BJ (cell line): Measurements from ENCODE around the gene DNMT3A. TPM values are rescaled to one million over a fixed set of nuclear protein-coding genes. Genes with fewer than 3 reads are reported as not detected.

Experiments
- CTCF ChIA-PET: fragments of 350-600 bp; formaldehyde crosslinking; extraction: SDS; loops from one replicate; lab custom pipeline; 2021; ENCODE audit warnings: antibody characterized with exemption, inconsistent platforms; lab: Yijun Ruan, JAX
- POLR2A ChIA-PET: fragments of 300-600 bp; sonication (Branson Sonifier 250); formaldehyde crosslinking; extraction: SDS; loops from one replicate; lab custom pipeline; 2021; ENCODE audit warnings: antibody characterized with exemption; lab: Charles Lee
- DNase-seq: peaks from one replicate; pipeline ENCODE4 v3.0.0-alpha.2; 2011; ENCODE audit warnings: low read depth
- H3K27me3 ChIP-seq: 2 replicates; pipeline ENCODE4 v1.6.0; 2011; ENCODE audit warnings: low read length; ENCODE audit not compliant: control insufficient read depth, insufficient read depth
- H3K36me3 ChIP-seq: 2 replicates; pipeline ENCODE4 v1.5.1; 2011; ENCODE audit warnings: low read length; ENCODE audit not compliant: control insufficient read depth, insufficient read depth
- H3K4me3 ChIP-seq: 2 replicates; pipeline ENCODE4 v1.5.1; 2011; ENCODE audit warnings: low read depth, mild to moderate bottlenecking, control low read depth, low read length
- polyA plus RNA-seq: library from polyadenylated mRNA; depleted of rRNA; stranded (reverse); fragments of >200 nt; gene quantifications from 2 replicates; pipeline ENCODE4 v1.2.3, GENCODE V29; 2011
- TF ChIP-seq, protein P1 (sequence below): IDR thresholded peaks from 2 replicates; pipeline ENCODE4 v1.5.1; 2011; ENCODE audit warnings: low read depth, mild to moderate bottlenecking, control low read depth, inconsistent platforms, low read length, moderate library complexity; ENCODE audit not compliant: insufficient read depth

DNMT3A gene
- polyA plus RNA-seq, 1 experiment: 3.0 TPM

DNA sequence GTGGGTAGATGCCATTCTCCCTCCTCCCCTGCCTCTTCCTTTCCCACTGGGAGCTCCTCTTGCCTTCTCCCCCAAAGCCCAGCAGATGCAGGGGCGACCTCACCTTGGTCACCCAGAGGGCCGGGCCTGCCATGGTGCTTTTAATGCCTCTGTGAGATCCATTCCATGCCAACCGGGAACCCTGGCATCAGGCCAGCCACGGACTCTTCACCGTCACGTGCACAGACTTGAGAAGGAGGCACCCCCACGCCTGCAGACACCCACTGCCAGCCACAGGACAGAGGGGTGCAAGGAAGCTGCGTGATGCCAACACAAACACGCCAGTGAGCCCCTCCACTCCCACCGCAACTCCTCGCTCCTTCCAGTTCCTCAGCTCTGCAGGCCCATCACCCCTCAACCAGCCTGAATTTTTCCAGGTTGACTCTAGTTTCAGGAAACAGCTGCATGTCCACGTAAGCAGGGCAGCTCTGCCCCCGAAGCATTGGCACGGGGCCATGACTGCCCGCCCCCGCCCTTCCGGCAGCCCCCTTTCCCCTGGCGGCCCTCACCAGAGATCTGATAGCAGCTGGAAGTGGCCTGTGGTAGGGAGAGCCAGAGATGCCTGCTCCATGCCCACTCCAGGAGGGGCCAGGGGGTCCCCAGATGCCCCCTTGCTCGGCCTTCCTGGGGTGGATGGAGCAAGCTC is 50.8 kb downstream of the DNMT3A start:
- TF ChIP-seq, protein P1, sequence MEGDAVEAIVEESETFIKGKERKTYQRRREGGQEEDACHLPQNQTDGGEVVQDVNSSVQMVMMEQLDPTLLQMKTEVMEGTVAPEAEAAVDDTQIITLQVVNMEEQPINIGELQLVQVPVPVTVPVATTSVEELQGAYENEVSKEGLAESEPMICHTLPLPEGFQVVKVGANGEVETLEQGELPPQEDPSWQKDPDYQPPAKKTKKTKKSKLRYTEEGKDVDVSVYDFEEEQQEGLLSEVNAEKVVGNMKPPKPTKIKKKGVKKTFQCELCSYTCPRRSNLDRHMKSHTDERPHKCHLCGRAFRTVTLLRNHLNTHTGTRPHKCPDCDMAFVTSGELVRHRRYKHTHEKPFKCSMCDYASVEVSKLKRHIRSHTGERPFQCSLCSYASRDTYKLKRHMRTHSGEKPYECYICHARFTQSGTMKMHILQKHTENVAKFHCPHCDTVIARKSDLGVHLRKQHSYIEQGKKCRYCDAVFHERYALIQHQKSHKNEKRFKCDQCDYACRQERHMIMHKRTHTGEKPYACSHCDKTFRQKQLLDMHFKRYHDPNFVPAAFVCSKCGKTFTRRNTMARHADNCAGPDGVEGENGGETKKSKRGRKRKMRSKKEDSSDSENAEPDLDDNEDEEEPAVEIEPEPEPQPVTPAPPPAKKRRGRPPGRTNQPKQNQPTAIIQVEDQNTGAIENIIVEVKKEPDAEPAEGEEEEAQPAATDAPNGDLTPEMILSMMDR: no peak
- Histone ChIP-seq H3K27me3 (no peaks in the 10 kb centered on the region), H3K36me3 (no peaks in the 10 kb centered on the region), H3K4me3 (no peak overlapping the region)
- DNase-seq: no peak
- ChIA-PET POLR2A (no interaction called here), CTCF (interaction anchor here (2.4 kb wide), 1 partner anchor 13 kb away, joined by 8 read pairs; no protein-coding TSS in a partner anchor)

DNA sequence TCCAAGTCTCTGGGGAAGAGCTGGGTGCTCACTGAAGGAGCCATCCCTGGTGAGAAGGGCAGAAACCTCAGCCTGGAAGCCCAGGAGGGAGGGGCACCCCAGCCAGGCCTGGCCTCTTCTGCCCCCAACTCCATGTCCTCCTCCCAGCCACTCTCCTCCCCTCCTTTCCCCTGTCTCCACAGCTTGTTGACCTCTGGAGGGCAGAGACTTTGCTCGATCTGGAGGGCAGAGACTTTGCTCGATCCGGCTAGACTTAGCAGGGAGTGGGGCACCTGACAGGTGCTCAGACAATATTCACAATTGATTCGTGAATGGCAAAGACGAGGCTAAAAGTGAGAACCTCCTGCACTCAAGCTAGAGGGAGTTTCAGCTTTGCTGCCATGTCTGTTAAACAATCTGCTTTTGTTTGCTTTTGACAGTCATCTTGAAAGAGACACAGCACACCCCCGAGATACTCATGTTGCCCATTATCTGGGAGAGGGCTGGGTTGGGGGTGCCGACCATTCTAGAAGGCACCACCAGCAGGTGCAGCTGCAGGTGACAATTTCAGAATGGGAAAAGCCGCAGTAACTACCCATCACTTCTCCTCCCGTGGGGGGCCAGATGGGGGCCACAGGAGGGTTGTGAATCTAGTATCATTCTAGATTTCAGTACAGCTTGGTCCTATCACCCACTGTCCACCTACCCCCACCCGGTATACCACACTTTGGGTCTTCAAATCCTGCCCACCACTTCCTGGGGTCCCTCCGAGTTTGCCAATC is 54.8 kb downstream of the DNMT3A start:
- H3K27me3 ChIP-seq: no peaks in the 10 kb centered on the region
- ChIA-PET CTCF (interaction anchor here (1.7 to 1.8 kb wide), 2 partner anchors 9 to 15 kb away, joined by 4 to 6 read pairs; no protein-coding TSS in a partner anchor), POLR2A (no interaction called here)
- no peak overlapping the region for H3K4me3 ChIP-seq
- no peak for DNase-seq
- TF ChIP-seq, protein P1: no peak
- H3K36me3 ChIP-seq: peaks cover 3% of the 10 kb centered on the region

DNA sequence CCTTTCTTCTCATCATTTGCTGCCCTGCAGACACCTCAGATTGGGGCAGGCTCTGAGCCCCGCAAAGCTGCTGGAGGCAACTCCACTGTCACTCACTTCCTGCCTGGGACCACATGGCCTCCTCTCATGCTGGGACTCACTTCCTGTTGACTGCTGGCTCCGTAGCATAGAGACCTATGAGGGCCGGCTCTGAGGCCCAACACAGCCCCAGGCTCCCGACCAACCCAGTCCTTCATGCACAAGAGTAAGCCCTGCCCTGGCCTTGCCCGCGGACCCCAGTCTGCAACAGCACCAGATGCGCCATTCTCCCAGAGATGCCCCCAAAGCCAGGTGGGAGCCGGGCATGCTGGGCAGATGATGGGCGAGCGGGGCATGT is 55.7 kb downstream of the DNMT3A start:
- CTCF ChIA-PET: interaction anchor here (1.7 to 1.8 kb wide), 2 partner anchors 8 to 16 kb away, joined by 4 to 6 read pairs; no protein-coding TSS in a partner anchor
- Histone ChIP-seq H3K27me3 (no peaks in the 10 kb centered on the region), H3K36me3 (peaks cover 4% of the 10 kb centered on the region), H3K4me3 (no peak overlapping the region)
- TF ChIP-seq, protein P1: no peak
- DNase-seq: no peak
- POLR2A ChIA-PET: no interaction called here

DNA sequence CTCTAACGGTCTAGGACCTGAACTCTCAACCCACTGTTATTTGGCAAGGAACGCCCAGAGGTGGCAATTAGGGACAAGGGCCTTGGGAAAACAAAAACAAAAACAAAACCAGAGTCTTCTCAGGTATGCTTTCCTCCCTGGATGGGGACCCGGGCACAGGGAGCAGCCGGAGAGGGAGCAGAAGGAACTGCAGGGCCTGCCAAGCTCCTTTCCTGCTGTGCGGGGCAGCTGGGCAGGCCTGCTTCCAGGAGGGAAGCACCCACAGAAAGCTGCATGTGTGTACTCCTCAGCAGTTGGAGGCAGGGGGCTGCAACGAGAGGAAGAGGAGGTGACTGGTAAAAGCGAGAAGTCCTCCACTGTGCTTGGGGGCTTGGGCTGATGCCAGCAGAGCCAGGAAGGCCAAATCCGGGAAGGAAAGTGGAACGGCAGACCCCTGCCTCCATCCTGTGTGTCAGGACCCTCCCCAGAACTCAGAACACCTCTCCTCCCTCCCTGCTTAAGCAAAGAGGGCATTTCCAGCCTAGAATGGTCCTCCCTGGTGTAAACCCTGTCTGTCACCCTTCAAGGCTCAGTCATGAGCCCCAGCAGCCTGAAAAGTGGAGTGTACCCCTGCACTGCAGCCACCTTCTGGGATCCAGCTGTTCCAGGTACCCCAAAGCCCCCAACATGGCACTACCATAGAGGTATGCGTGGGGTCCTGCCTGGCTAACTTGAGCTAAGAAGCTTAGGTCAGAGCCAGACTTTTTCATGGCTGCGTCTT is 56.3 kb downstream of the DNMT3A start:
- ChIA-PET CTCF (no interaction called here), POLR2A (no interaction called here)
- TF ChIP-seq, protein P1: no peak
- H3K36me3 ChIP-seq: peaks cover 4% of the 10 kb centered on the region
- H3K4me3 ChIP-seq: no peak overlapping the region
- no peaks in the 10 kb centered on the region for H3K27me3 ChIP-seq
- no peak for DNase-seq

DNA sequence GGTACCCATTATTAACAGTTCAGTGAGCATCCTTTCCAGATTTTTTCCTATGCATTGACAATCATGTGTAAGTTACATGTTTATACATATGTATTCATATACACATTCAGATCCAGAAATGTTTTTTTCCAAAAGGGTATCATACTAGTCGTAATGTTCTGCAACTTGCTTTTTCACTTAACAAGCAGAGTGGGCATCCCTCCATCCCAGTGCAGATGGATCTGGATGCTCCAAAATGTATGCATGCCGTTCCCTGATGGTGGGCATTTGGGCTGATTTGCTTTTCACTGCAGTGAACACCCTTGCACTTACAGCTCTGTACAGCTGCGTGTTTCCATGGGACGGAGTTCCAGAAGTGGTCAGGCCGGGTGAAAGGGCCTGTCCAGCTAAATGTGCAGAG is 57.0 kb downstream of the DNMT3A start:
- no peaks in the 10 kb centered on the region for H3K27me3 ChIP-seq
- TF ChIP-seq, protein P1: no peak
- ChIA-PET POLR2A (no interaction called here), CTCF (no interaction called here)
- peaks cover 4% of the 10 kb centered on the region for H3K36me3 ChIP-seq
- DNase-seq: no peak
- H3K4me3 ChIP-seq: no peak overlapping the region
